Upper lobe of left lung (tissue), 4 donors: ENCODE measurements around the gene CNGA1.
"Not testable (repeated sequence)": the region's sequence is repeated elsewhere in the genome, so short reads cannot be mapped to it uniquely, and the experiment has no call there.

ENCODE experiments used
- POLR2A ChIP-seq, 4 donors: fragments of 450-650 bp; IDR thresholded peaks; one replicate each; pipeline ENCODE4 v1.5.1; 2016 to 2017; ENCODE audit warnings: antibody characterized with exemption in 4 of 4, mild to moderate bottlenecking in 2 of 4
- POLR2AphosphoS5 ChIP-seq, 2 donors: sonication (generic); formaldehyde crosslinking; IDR thresholded peaks; one replicate each; pipeline ENCODE4 v1.5.1; 2017; ENCODE audit warnings: antibody characterized with exemption in 2 of 2

GRCh38 chr4:47992475-47992874, 24.0 kb downstream of the CNGA1 start:
- not testable (repeated sequence) for TF ChIP-seq POLR2AphosphoS5, POLR2A (IDR thresholded peaks at IDR 0.05)
